K562 (cell line): ENCODE measurements around the gene KPNA3. TPM values are rescaled to one million over a fixed set of nuclear protein-coding genes. Genes with fewer than 3 reads are reported as not detected.

Experiments
- ATAC-seq: fragments of 200-7000 bp; cut with Tn5 transposase; 3 replicates; pipeline ENCODE4 v1.9.1; 2020; ENCODE audit warnings: moderate library complexity
- BruUV-seq: library from RNA; stranded (reverse); fragments of 400-500 nt; replicated peaks from 2 replicates; lab custom pipeline; 2021; lab: Mats Ljungman, UMichigan
- CTCF ChIA-PET: fragments of 300-600 bp; formaldehyde crosslinking; extraction: SDS; loops from one replicate; lab custom pipeline; 2021; ENCODE audit warnings: low intra/inter-chr PET ratio; lab: Yijun Ruan, JAX
- POLR2A ChIA-PET: fragments of 300-600, 350-650 bp; sonication (Branson Sonifier 250); formaldehyde crosslinking; extraction: SDS; loops from one replicate; lab custom pipeline; 2021; ENCODE audit warnings: antibody characterized with exemption, inconsistent platforms; lab: Yijun Ruan, JAX
- DNase-seq, 4 experiments: peaks; one replicate each; pipeline versions ENCODE4 v3.0.0 to v3.0.0-alpha.2; 2011 to 2018; ENCODE audit warnings: low spot score in 3 of 4, mixed read lengths in 3 of 4; ENCODE audit errors: extremely low read depth in 1 of 4
- FAIRE-seq: peaks from 2 replicates; lab custom pipeline; 2011; peaks lifted over from hg19 to GRCh38; lab: Jason Lieb, UNC
- H2AFZ ChIP-seq: 2 replicates; pipeline ENCODE4 v1.6.0; 2011; ENCODE audit warnings: low read depth, low read length, control low read depth, inconsistent platforms
- H3K27ac ChIP-seq: fragments of 200-600 bp; 3 replicates; pipeline ENCODE4 v1.8.0; 2011; ENCODE audit warnings: low read depth, mild to moderate bottlenecking, control low read depth, inconsistent platforms, low read length, moderate library complexity, mixed read lengths; ENCODE audit errors: extremely low read depth
- H3K27me3 ChIP-seq, 2 experiments: fragments of 300-600 bp in 1 of 2; 2 replicates in 1 of 2; 3 replicates in 1 of 2; pipeline versions ENCODE4 v1.6.0 to v1.8.0; 2011; ENCODE audit warnings: inconsistent platforms in 2 of 2, low read length in 2 of 2, mild to moderate bottlenecking in 1 of 2, mixed read lengths in 1 of 2, moderate library complexity in 1 of 2; ENCODE audit not compliant: control insufficient read depth in 2 of 2, insufficient read depth in 2 of 2
- H3K36me3 ChIP-seq: fragments of 300-600 bp; 3 replicates; pipeline ENCODE4 v1.8.0; 2011; ENCODE audit warnings: mild to moderate bottlenecking, low read length, inconsistent platforms; ENCODE audit not compliant: control insufficient read depth, insufficient read depth
- H3K4me1 ChIP-seq, 2 experiments: fragments of 200-600 bp in 1 of 2; replicated peaks in 1 of 2; 2 replicates in 1 of 2; 3 replicates in 1 of 2; pipeline versions ENCODE4 v1.5.1 to v1.8.0; 2011; ENCODE audit warnings: inconsistent platforms in 2 of 2, low read length in 2 of 2, mild to moderate bottlenecking in 1 of 2, mixed read lengths in 1 of 2, moderate library complexity in 1 of 2; ENCODE audit not compliant: control insufficient read depth in 2 of 2, insufficient read depth in 2 of 2
- H3K4me2 ChIP-seq: 2 replicates; pipeline ENCODE4 v1.6.1; 2011; ENCODE audit warnings: low read length, control low read depth, inconsistent platforms, mixed read lengths; ENCODE audit not compliant: insufficient read depth
- H3K4me3 ChIP-seq: fragments of 200-600 bp; sonication (generic), shearing (Covaris generic); 2 replicates; pipeline ENCODE4 v1.5.1; 2016; ENCODE audit warnings: control low read depth, inconsistent platforms
- H3K79me2 ChIP-seq: fragments of 200-600 bp; 3 replicates; pipeline ENCODE4 v1.8.0; 2011; ENCODE audit warnings: low read length, inconsistent platforms; ENCODE audit not compliant: control insufficient read depth, insufficient read depth
- H3K9ac ChIP-seq, 2 experiments: 2 replicates each; pipeline versions ENCODE4 v1.6.0 to v1.6.1; 2011; ENCODE audit warnings: low read depth in 2 of 2, low read length in 2 of 2, control low read depth in 1 of 2, inconsistent platforms in 1 of 2, mild to moderate bottlenecking in 1 of 2, mixed read lengths in 1 of 2; ENCODE audit not compliant: insufficient read depth in 1 of 2
- H3K9me1 ChIP-seq: one replicate; pipeline ENCODE4 v1.6.0; 2011; ENCODE audit warnings: inconsistent platforms, mild to moderate bottlenecking, low read length, moderate library complexity; ENCODE audit not compliant: control insufficient read depth, insufficient read depth
- H3K9me3 ChIP-seq: replicated peaks from 2 replicates; pipeline ENCODE4 v1.5.1; 2011; ENCODE audit warnings: low read depth, low read length, inconsistent platforms; ENCODE audit not compliant: control insufficient read depth, insufficient read depth
- H4K20me1 ChIP-seq: replicated peaks from 2 replicates; pipeline ENCODE4 v1.6.1; 2011; ENCODE audit warnings: low read length, inconsistent platforms, mixed read lengths; ENCODE audit not compliant: control insufficient read depth, insufficient read depth
- ARID4B ChIP-seq: sonication (generic); formaldehyde crosslinking; IDR thresholded peaks from 2 replicates; pipeline ENCODE4 v1.8.0; 2022; ENCODE audit warnings: mild to moderate bottlenecking, missing genetic modification reagents
- BRF1 ChIP-seq: IDR thresholded peaks from 3 replicates; pipeline ENCODE4 v1.6.1; 2011; ENCODE audit warnings: borderline replicate concordance, mild to moderate bottlenecking; ENCODE audit not compliant: insufficient read length; ENCODE audit errors: extremely low read depth
- CBFA2T3 ChIP-seq: fragments of 450-650 bp; IDR thresholded peaks from 2 replicates; pipeline ENCODE4 v1.6.1; 2017
- CTBP1 ChIP-seq: fragments of 450-650 bp; IDR thresholded peaks from 2 replicates; pipeline ENCODE4 v1.6.1; 2016; ENCODE audit warnings: borderline replicate concordance
- ERF ChIP-seq: fragments of 450-650 bp; formaldehyde crosslinking; IDR thresholded peaks from 2 replicates; pipeline ENCODE4 v1.4.0; 2020; ENCODE audit warnings: mild to moderate bottlenecking, mixed read lengths
- KDM1A ChIP-seq, 2 experiments: fragments of 450-650 bp; IDR thresholded peaks; 2 replicates each; pipeline ENCODE4 v1.6.1; 2016; ENCODE audit warnings: mild to moderate bottlenecking in 2 of 2
- NR2C2 ChIP-seq, 2 experiments: fragments of 200-800 bp in 1 of 2; sonication (Bioruptor generic) in 1 of 2; sonication (generic) in 1 of 2; formaldehyde crosslinking in 1 of 2; IDR thresholded peaks; 2 replicates each; pipeline versions ENCODE4 v1.6.1 to v1.8.0; 2016 to 2022; ENCODE audit warnings: mild to moderate bottlenecking in 1 of 2, missing compliant biosample characterization in 1 of 2, missing genetic modification characterization in 1 of 2, missing genetic modification reagents in 1 of 2
- POLR3A ChIP-seq: IDR thresholded peaks from 2 replicates; pipeline ENCODE4 v1.6.1; 2011; ENCODE audit warnings: borderline replicate concordance, mild to moderate bottlenecking, moderate library complexity; ENCODE audit not compliant: insufficient read length, insufficient read depth; ENCODE audit errors: extremely low read depth
- SRSF7 ChIP-seq: fragments of 200-400 bp; formaldehyde crosslinking; optimal IDR thresholded peaks from 2 replicates; pipeline ENCODE3; 2017; ENCODE audit warnings: mild to moderate bottlenecking, low read depth, low read length
- TAL1 ChIP-seq: fragments of 450-650 bp; IDR thresholded peaks from 2 replicates; pipeline ENCODE4 v1.6.1; 2016; ENCODE audit warnings: mild to moderate bottlenecking
- TCF3 ChIP-seq: sonication (generic); formaldehyde crosslinking; IDR thresholded peaks from 2 replicates; pipeline ENCODE4 v1.4.0; 2020; ENCODE audit warnings: mild to moderate bottlenecking, missing genetic modification reagents
- THRB ChIP-seq: fragments of 450-650 bp; formaldehyde crosslinking; conservative IDR thresholded peaks from 2 replicates; pipeline ENCODE4 v1.4.0; 2022; ENCODE audit warnings: mild to moderate bottlenecking, missing genetic modification characterization
- ZEB2 ChIP-seq: fragments of 450-650 bp; IDR thresholded peaks from 2 replicates; pipeline ENCODE4 v1.6.1; 2016
- ZFP1 ChIP-seq: fragments of 450-650 bp; formaldehyde crosslinking; IDR thresholded peaks from 2 replicates; pipeline ENCODE4 v1.4.0; 2020; ENCODE audit warnings: mild to moderate bottlenecking, mixed read lengths
- ZNF436 ChIP-seq: fragments of 250-450, 450-650 bp; sonication (Bioruptor Pico); formaldehyde crosslinking; IDR thresholded peaks from 2 replicates; pipeline ENCODE4 v1.7.0; 2020; ENCODE audit warnings: mild to moderate bottlenecking
- ZNF717 ChIP-seq: fragments of 250-450 bp; sonication (Bioruptor Pico); IDR thresholded peaks from 2 replicates; pipeline ENCODE4 v1.5.0; 2021
- ZNF785 ChIP-seq: fragments of 250-450 bp; sonication (Bioruptor Pico); IDR thresholded peaks from 2 replicates; pipeline ENCODE4 v1.4.0; 2020; ENCODE audit warnings: mild to moderate bottlenecking
- ZNF830 ChIP-seq: fragments of 250-450 bp; sonication (Bioruptor Pico); IDR thresholded peaks from 2 replicates; pipeline ENCODE4 v1.5.0; 2021; ENCODE audit warnings: mild to moderate bottlenecking
- WGBS: fragments of 100-300 bp; shearing (Covaris generic); methylation state at CpG from one replicate; pipeline ENCODE4 v1.1.6; 2016; ENCODE audit warnings: low coverage, mixed read lengths; ENCODE audit not compliant: insufficient coverage; ENCODE audit errors: missing lambda C conversion rate; 5-methylcytosine and 5-hydroxymethylcytosine counted together
- in situ Hi-C: fragments of 300-500 bp; cut with MboI; formaldehyde crosslinking; loops from 4 replicates; pipeline ENCODE4 v1.15.0; 2018; ENCODE audit warnings: inconsistent platforms, mixed read lengths
- intact Hi-C: fragments of 100-400 bp; cut with micrococcal nuclease; formaldehyde crosslinking; loops from 2 replicates; pipeline ENCODE4 v1.14.2; 2022
- polyA plus RNA-seq, 8 experiments: library from polyadenylated mRNA; depleted of rRNA in 4 of 8; stranded (reverse) in 5 of 8; unstranded in 3 of 8; fragments of >200 nt; fragmentation: Nextera tagmentation in 2 of 8; fragmentation: Illumina TruSeq in 1 of 8; extraction: Ambion mirVana in 2 of 8; extraction: Trizol in 1 of 8; gene quantifications; 2 replicates each; pipeline versions ENCODE4 v1.2.1 to v1.2.3, GENCODE V29; 2011 to 2014; ENCODE audit warnings: inconsistent platforms in 1 of 8, missing spikeins in 1 of 8
- total RNA-seq, 7 experiments: library from RNA; depleted of rRNA in 6 of 7; stranded (reverse); fragments of >200 nt in 6 of 7; fragmentation: Illumina TruSeq in 2 of 7; extraction: Trizol in 2 of 7; gene quantifications; 2 replicates each; pipeline versions ENCODE4 v1.2.1 to v1.2.3, GENCODE V29; 2011 to 2021; ENCODE audit warnings: low replicate concordance in 1 of 7

The KPNA3 gene
- total and polyA plus RNA-seq, 9 of the 15 experiments (the other 6 are each of a cell fraction or from before 2014, with no cell fraction given), result 8.5 to 23.4 (median 15.7) TPM

GRCh38 chr13:49833402-49833801 is 40.9 kb upstream of the KPNA3 start (continued):
- TF ChIP-seq BRF1, result no peak
- TF ChIP-seq TAL1, result peak; percentile 56; the same call in 1 of the 2 replicates
- TF ChIP-seq ZFP1 (CRISPR knock-in tag), result no peak
- no peak for TF ChIP-seq NR2C2 (CRISPR knock-in tag; IDR thresholded peaks at IDR 0.05)
- TF ChIP-seq NR2C2 (tag; IDR thresholded peaks at IDR 0.05), result no peak
- TF ChIP-seq CTBP1, result peak; percentile 57; the same call in 1 of the 2 replicates
- TF ChIP-seq KDM1A (IDR thresholded peaks at IDR 0.05), result 0 out of 4 replicates have a peak, but pooled peaks of 1 of the 2 experiments have one; percentile 21
- TF ChIP-seq CBFA2T3, result peak; percentile 80
- peak; percentile 68 for TF ChIP-seq TCF3 (CRISPR knock-in tag)

- Histone ChIP-seq H3K9ac (no peak overlapping the region), H3K4me2 (no peak overlapping the region), H4K20me1 (no peaks in the 10 kb centered on the region), H3K4me3 (no peak overlapping the region), H3K4me1 (peaks cover 0 to 1% of the 10 kb centered on the region in 2 experiments; a peak in 2 of 5 replicates), H3K79me2 (no peaks in the 10 kb centered on the region), H3K27ac (no peak overlapping the region), H3K9me3 (no peaks in the 10 kb centered on the region; the same call in 1 of the 2 replicates), H2AFZ (no peak overlapping the region), H3K27me3 (no peaks in the 10 kb centered on the region), H3K36me3 (no peaks in the 10 kb centered on the region), H3K9me1 (no peaks in the 10 kb centered on the region)
- FAIRE-seq (no peak), DNase-seq (no peak), ATAC-seq (no peak)
- WGBS, result 11% methylated on average over 4 of the region's 4 CpGs
- in situ Hi-C loops (no loop called here), intact Hi-C loops (no loop called here)
- ChIA-PET POLR2A (no interaction called here), CTCF (no interaction called here)
- no TSS peak for BruUV-seq
- TF ChIP-seq ZEB2 (no peak), ARID4B (CRISPR knock-in tag) (no peak), SRSF7 (no peak), ZNF785 (no peak), ZNF830 (CRISPR knock-in tag) (no peak), ZNF717 (no peak), POLR3A (no peak), THRB (CRISPR knock-in tag) (no peak), ZNF436 (no peak), ERF (no peak)
Observed at GRCh38 chr13:49831455-49831854, 39.0 kb upstream of the KPNA3 start.
